Astrocyte (in vitro differentiated cells and primary cell): ENCODE measurements around the gene TCF19.

Experiments
- EZH2 ChIP-seq: IDR thresholded peaks from 2 replicates; pipeline ENCODE4 v1.6.1; 2012; ENCODE audit warnings: mild to moderate bottlenecking, low read length, inconsistent platforms; ENCODE audit not compliant: insufficient read depth
- TF ChIP-seq, protein P1 (sequence below): IDR thresholded peaks from 2 replicates; pipeline ENCODE4 v1.5.1; 2011; ENCODE audit warnings: low read depth, mild to moderate bottlenecking, inconsistent platforms, low read length, moderate library complexity; ENCODE audit not compliant: insufficient read depth

DNA sequence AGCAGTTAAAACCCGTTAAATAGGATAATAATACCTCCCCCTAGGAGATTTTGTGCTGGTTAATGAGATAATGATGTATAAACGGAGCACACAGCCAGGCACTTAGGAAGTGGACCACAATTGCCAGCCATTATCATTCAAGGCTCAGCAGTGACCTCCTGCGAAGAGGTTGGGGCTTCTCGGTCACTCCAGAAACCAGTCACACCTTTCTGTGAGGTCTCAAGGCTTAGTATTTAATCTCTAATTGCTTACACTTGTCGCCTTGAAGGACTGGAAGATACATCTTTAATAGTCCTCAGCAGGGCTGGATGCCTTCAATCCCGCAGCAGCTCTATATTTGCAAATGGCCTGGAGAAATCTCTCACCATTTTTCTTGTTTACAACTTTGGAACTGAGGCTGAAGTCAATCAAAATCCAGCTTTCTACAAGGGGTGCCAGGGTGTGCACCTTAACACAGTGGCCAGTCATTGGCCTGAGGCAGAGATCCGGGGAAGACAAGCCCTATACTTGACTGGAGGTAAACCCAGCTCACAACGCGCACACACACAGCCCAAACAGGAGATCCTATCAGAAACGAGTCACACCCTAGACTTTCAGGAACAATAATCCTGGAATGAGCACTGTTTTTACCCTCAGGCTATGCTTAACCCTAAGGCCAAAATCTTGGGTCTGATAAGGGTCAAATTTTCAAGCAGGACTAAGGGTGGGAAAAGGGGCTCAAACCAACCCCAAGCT is 10.9 kb downstream of the TCF19 start:
- TF ChIP-seq, protein P1, sequence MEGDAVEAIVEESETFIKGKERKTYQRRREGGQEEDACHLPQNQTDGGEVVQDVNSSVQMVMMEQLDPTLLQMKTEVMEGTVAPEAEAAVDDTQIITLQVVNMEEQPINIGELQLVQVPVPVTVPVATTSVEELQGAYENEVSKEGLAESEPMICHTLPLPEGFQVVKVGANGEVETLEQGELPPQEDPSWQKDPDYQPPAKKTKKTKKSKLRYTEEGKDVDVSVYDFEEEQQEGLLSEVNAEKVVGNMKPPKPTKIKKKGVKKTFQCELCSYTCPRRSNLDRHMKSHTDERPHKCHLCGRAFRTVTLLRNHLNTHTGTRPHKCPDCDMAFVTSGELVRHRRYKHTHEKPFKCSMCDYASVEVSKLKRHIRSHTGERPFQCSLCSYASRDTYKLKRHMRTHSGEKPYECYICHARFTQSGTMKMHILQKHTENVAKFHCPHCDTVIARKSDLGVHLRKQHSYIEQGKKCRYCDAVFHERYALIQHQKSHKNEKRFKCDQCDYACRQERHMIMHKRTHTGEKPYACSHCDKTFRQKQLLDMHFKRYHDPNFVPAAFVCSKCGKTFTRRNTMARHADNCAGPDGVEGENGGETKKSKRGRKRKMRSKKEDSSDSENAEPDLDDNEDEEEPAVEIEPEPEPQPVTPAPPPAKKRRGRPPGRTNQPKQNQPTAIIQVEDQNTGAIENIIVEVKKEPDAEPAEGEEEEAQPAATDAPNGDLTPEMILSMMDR = no peak
- no peak for TF ChIP-seq EZH2
